Endodermal cell (in vitro differentiated cells): Measurements from ENCODE around the gene WNT7B. TPM values are rescaled to one million over a fixed set of nuclear protein-coding genes. Genes with fewer than 3 reads are reported as not detected.
A peak's percentile ranks its signal among the peaks of the same experiment; 100 is the strongest.

Experiments used
- DNase-seq: peaks from one replicate; pipeline ENCODE4 v3.0.0-alpha.2; 2017
- H3K27ac ChIP-seq: 2 replicates; pipeline ENCODE4 v1.5.1; 2013; ENCODE audit warnings: mild to moderate bottlenecking, low read depth, low read length, moderate library complexity
- H3K27me3 ChIP-seq: 2 replicates; pipeline ENCODE4 v1.6.1; 2013; ENCODE audit warnings: mild to moderate bottlenecking, low read length, moderate library complexity; ENCODE audit not compliant: insufficient read depth, control insufficient read depth, poor library complexity, severe bottlenecking
- H3K36me3 ChIP-seq: 2 replicates; pipeline ENCODE4 v1.7.0; 2013; ENCODE audit warnings: mild to moderate bottlenecking, low read length, moderate library complexity; ENCODE audit not compliant: control insufficient read depth, insufficient read depth
- H3K4me1 ChIP-seq: one replicate; pipeline ENCODE4 v1.7.0; 2013; ENCODE audit warnings: low read length; ENCODE audit not compliant: control insufficient read depth, insufficient read depth
- H3K4me3 ChIP-seq: 2 replicates; pipeline ENCODE4 v1.5.1; 2013; ENCODE audit warnings: mild to moderate bottlenecking, low read length, moderate library complexity
- H3K9ac ChIP-seq: 2 replicates; pipeline ENCODE4 v1.6.1; 2013; ENCODE audit warnings: mild to moderate bottlenecking, low read length, moderate library complexity; ENCODE audit not compliant: poor library complexity, severe bottlenecking; ENCODE audit errors: extremely low read depth
- H3K9me3 ChIP-seq: 2 replicates; pipeline ENCODE4 v1.6.1; 2013; ENCODE audit warnings: mild to moderate bottlenecking, low read length, moderate library complexity; ENCODE audit not compliant: control insufficient read depth
- H3K27ac Mint-ChIP-seq: 2 replicates; pipeline ENCODE4 v1.8.0; 2020; ENCODE audit warnings: mixed read lengths
- H3K27me3 Mint-ChIP-seq: 2 replicates; pipeline ENCODE4 v1.8.0; 2021; ENCODE audit warnings: mild to moderate bottlenecking, mixed read lengths; ENCODE audit not compliant: insufficient read depth
- H3K36me3 Mint-ChIP-seq: 2 replicates; pipeline ENCODE4 v1.8.0; 2020; ENCODE audit warnings: low read depth, mixed read lengths
- H3K4me1 Mint-ChIP-seq: 2 replicates; pipeline ENCODE4 v1.8.0; 2020; ENCODE audit warnings: mixed read lengths
- H3K4me3 Mint-ChIP-seq: 2 replicates; pipeline ENCODE4 v1.8.0; 2020; ENCODE audit warnings: mild to moderate bottlenecking, moderate library complexity, mixed read lengths
- H3K9me3 Mint-ChIP-seq: 2 replicates; pipeline ENCODE4 v1.8.0; 2020; ENCODE audit warnings: mild to moderate bottlenecking, mixed read lengths
- CTCF ChIP-seq: fragments of 200-600 bp; sonication (generic); conservative IDR thresholded peaks from 2 replicates; pipeline ENCODE4 v1.5.0; 2021; ENCODE audit warnings: antibody characterized with exemption, mild to moderate bottlenecking
- WGBS, 2 experiments: methylation state at CpG; one replicate each; pipeline versions ENCODE4 v1.1.5 to v1.1.7; 2013; ENCODE audit warnings: missing lambda C conversion rate in 2 of 2, mixed read lengths in 1 of 2; ENCODE audit not compliant: insufficient coverage in 1 of 2, insufficient read length in 1 of 2; 5-methylcytosine and 5-hydroxymethylcytosine counted together
- total RNA-seq, 2 donors: library from RNA; stranded (reverse); fragmentation: NEBNext Ultra II Directional in 1 of 2; extraction: Animal tissue kit (Norgen Biotek cat#: 25700) in 1 of 2; gene quantifications; 2 replicates in 1 of 2; 3 replicates in 1 of 2; pipeline ENCODE4 v1.2.1, GENCODE V29; 2021

The WNT7B gene
- total RNA-seq, 2 donors from 2014 or later: not detected

- Mint-ChIP-seq H3K4me1 (no peaks in the 10 kb centered on the region), H3K4me3 (no peak overlapping the region), H3K9me3 (no peaks in the 10 kb centered on the region), H3K36me3 (no peaks in the 10 kb centered on the region), H3K27ac (no peak overlapping the region), H3K27me3 (no peaks in the 10 kb centered on the region)
- WGBS, 2 experiments: 90 to 91% methylated on average over 16 to 33 of the region's 33 CpGs
- H3K36me3 ChIP-seq: no peaks in the 10 kb centered on the region
- no peak for TF ChIP-seq CTCF
- H3K9me3 ChIP-seq: no peaks in the 10 kb centered on the region
- H3K27me3 ChIP-seq: no peaks in the 10 kb centered on the region
- H3K4me3 ChIP-seq: no peak overlapping the region
- no peaks in the 10 kb centered on the region for H3K4me1 ChIP-seq
- DNase-seq: no peak
- no peak overlapping the region for H3K9ac ChIP-seq
- H3K27ac ChIP-seq: peak overlapping the region; percentile 61
These were observed 70.8 kb downstream of the WNT7B start for GRCh38 chr22:45905924-45906865.

GRCh38 chr22:45905326-45905923 is 71.5 kb downstream of the WNT7B start:
- H3K36me3 ChIP-seq: no peaks in the 10 kb centered on the region
- DNase-seq: no peak
- H3K36me3 Mint-ChIP-seq: no peaks in the 10 kb centered on the region
- peak overlapping the region; percentile 61 for H3K27ac ChIP-seq
- H3K27ac Mint-ChIP-seq: no peak overlapping the region
- TF ChIP-seq CTCF: no peak
- 88 to 91% methylated on average over 24 to 27 of the region's 27 CpGs for WGBS, 2 experiments
- H3K9me3 Mint-ChIP-seq: no peaks in the 10 kb centered on the region
- no peak overlapping the region for H3K9ac ChIP-seq
- no peaks in the 10 kb centered on the region for H3K4me1 ChIP-seq
- no peak overlapping the region for H3K4me3 ChIP-seq
- no peak overlapping the region for H3K4me3 Mint-ChIP-seq
- no peaks in the 10 kb centered on the region for H3K4me1 Mint-ChIP-seq
- no peaks in the 10 kb centered on the region for H3K27me3 Mint-ChIP-seq
- H3K27me3 ChIP-seq: no peaks in the 10 kb centered on the region
- no peaks in the 10 kb centered on the region for H3K9me3 ChIP-seq

GRCh38 chr22:45904236-45904635 is 72.7 kb downstream of the WNT7B start:
- no peak for DNase-seq
- H3K4me3 Mint-ChIP-seq: no peak overlapping the region
- H3K27ac Mint-ChIP-seq: no peak overlapping the region
- no peaks in the 10 kb centered on the region for H3K36me3 Mint-ChIP-seq
- H3K9me3 Mint-ChIP-seq: no peaks in the 10 kb centered on the region
- H3K4me3 ChIP-seq: no peak overlapping the region
- 85 to 96% methylated on average over 5 to 7 of the region's 7 CpGs for WGBS, 2 experiments
- H3K4me1 Mint-ChIP-seq: no peaks in the 10 kb centered on the region
- no peaks in the 10 kb centered on the region for H3K4me1 ChIP-seq
- no peak for TF ChIP-seq CTCF
- H3K27me3 ChIP-seq: no peaks in the 10 kb centered on the region
- no peak overlapping the region for H3K9ac ChIP-seq
- no peaks in the 10 kb centered on the region for H3K27me3 Mint-ChIP-seq
- H3K9me3 ChIP-seq: no peaks in the 10 kb centered on the region
- no peak overlapping the region for H3K27ac ChIP-seq
- H3K36me3 ChIP-seq: no peaks in the 10 kb centered on the region
